Right lobe of liver (tissue), 4 donors: ENCODE measurements around the gene ZBTB7C.

Source experiments
- CTCF ChIP-seq, 4 donors: fragments of 200-600 bp in 3 of 4; fragments of 450-650 bp in 1 of 4; IDR thresholded peaks; one replicate each; pipeline versions ENCODE4 v1.5.1 to v1.8.0; 2016 to 2022; ENCODE audit warnings: antibody characterized with exemption in 4 of 4, mild to moderate bottlenecking in 2 of 4
- POLR2A ChIP-seq: fragments of 450-650 bp; IDR thresholded peaks from one replicate; pipeline ENCODE4 v1.6.1; 2017; ENCODE audit warnings: antibody characterized with exemption, mild to moderate bottlenecking
- donor health status: DM: no; HTN: no; CAD: no.
- donor health status: DM: no; HTN: no; CAD: no.
- donor health status: DM: no; HTN: yes; CAD: no.

- TF ChIP-seq CTCF (IDR thresholded peaks at IDR 0.05) (no peak), POLR2A (peak; percentile 10)
Measured at GRCh38 chr18:48003426-48004349, 405.5 kb downstream of the ZBTB7C start.
